K562 (cell line): ENCODE measurements around the gene USH1G.

Experiments
- BCL6 ChIP-seq: fragments of 250-450 bp; sonication (Bioruptor Pico); IDR thresholded peaks from 2 replicates; pipeline ENCODE4 v1.4.0; 2020
- BRF1 ChIP-seq: IDR thresholded peaks from 3 replicates; pipeline ENCODE4 v1.6.1; 2011; ENCODE audit warnings: borderline replicate concordance, mild to moderate bottlenecking; ENCODE audit not compliant: insufficient read length; ENCODE audit errors: extremely low read depth
- CTBP1 ChIP-seq: fragments of 450-650 bp; IDR thresholded peaks from 2 replicates; pipeline ENCODE4 v1.6.1; 2016; ENCODE audit warnings: borderline replicate concordance
- EZH2 ChIP-seq: IDR thresholded peaks from 2 replicates; pipeline ENCODE4 v1.6.1; 2012; ENCODE audit warnings: low read depth, mild to moderate bottlenecking, inconsistent platforms, low read length, borderline replicate concordance
- MED1 ChIP-seq: sonication (generic); formaldehyde crosslinking; IDR thresholded peaks from 2 replicates; pipeline ENCODE4 v1.8.1; 2023; ENCODE audit warnings: missing genetic modification reagents, borderline replicate concordance
- NR2C2 ChIP-seq, 2 experiments: fragments of 200-800 bp in 1 of 2; sonication (Bioruptor generic) in 1 of 2; sonication (generic) in 1 of 2; formaldehyde crosslinking in 1 of 2; IDR thresholded peaks; 2 replicates each; pipeline versions ENCODE4 v1.6.1 to v1.8.0; 2016 to 2022; ENCODE audit warnings: mild to moderate bottlenecking in 1 of 2, missing compliant biosample characterization in 1 of 2, missing genetic modification characterization in 1 of 2, missing genetic modification reagents in 1 of 2
- PTBP1 ChIP-seq: fragments of 200-400 bp; formaldehyde crosslinking; IDR thresholded peaks from 2 replicates; pipeline ENCODE4 v1.6.1; 2017; ENCODE audit warnings: low read depth, low read length
- RCOR1 ChIP-seq, 2 experiments: IDR thresholded peaks; 2 replicates each; pipeline ENCODE4 v1.6.1; 2012; ENCODE audit warnings: low read depth in 2 of 2, low read length in 2 of 2, borderline replicate concordance in 1 of 2, improper control_type of control experiment in 1 of 2
- ZNF12 ChIP-seq: sonication (generic); formaldehyde crosslinking; IDR thresholded peaks from 2 replicates; pipeline ENCODE4 v1.4.0; 2020; ENCODE audit warnings: mild to moderate bottlenecking, missing genetic modification reagents
- ZNF239 ChIP-seq: fragments of 250-450 bp; sonication (Bioruptor Pico); IDR thresholded peaks from 2 replicates; pipeline ENCODE4 v1.4.0; 2020; ENCODE audit warnings: mild to moderate bottlenecking
- ZNF444 ChIP-seq: fragments of 250-450 bp; sonication (Bioruptor Pico); IDR thresholded peaks from 2 replicates; pipeline ENCODE4 v1.4.0; 2020; ENCODE audit warnings: mild to moderate bottlenecking, moderate library complexity
- TF ChIP-seq, protein P1 (sequence below): sonication (generic); formaldehyde crosslinking; IDR thresholded peaks from 2 replicates; pipeline ENCODE4 v1.8.1; 2023; ENCODE audit warnings: mild to moderate bottlenecking, missing genetic modification reagents

- TF ChIP-seq BRF1 = no peak
- TF ChIP-seq NR2C2 (CRISPR knock-in tag; IDR thresholded peaks at IDR 0.05) = no peak
- TF ChIP-seq NR2C2 (tag; IDR thresholded peaks at IDR 0.05) = no peak
- TF ChIP-seq EZH2 = no peak
- TF ChIP-seq, protein P1, sequence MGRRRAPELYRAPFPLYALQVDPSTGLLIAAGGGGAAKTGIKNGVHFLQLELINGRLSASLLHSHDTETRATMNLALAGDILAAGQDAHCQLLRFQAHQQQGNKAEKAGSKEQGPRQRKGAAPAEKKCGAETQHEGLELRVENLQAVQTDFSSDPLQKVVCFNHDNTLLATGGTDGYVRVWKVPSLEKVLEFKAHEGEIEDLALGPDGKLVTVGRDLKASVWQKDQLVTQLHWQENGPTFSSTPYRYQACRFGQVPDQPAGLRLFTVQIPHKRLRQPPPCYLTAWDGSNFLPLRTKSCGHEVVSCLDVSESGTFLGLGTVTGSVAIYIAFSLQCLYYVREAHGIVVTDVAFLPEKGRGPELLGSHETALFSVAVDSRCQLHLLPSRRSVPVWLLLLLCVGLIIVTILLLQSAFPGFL (CRISPR knock-in tag) = no peak
- TF ChIP-seq RCOR1 (IDR thresholded peaks at IDR 0.05; ENCODE audit: borderline replicate concordance in 1 of 2, low read depth in 2 of 2, low read length in 2 of 2) = no peak
- TF ChIP-seq CTBP1 = no peak
- no peak for TF ChIP-seq ZNF239 (CRISPR knock-in tag)
- no peak for TF ChIP-seq BCL6 (CRISPR knock-in tag)
- no peak for TF ChIP-seq MED1 (CRISPR knock-in tag)
- no peak for TF ChIP-seq ZNF12 (CRISPR knock-in tag)
- TF ChIP-seq PTBP1 = no peak
- TF ChIP-seq ZNF444 (CRISPR knock-in tag) = no peak
Measured at GRCh38 chr17:74882517-74883240, 40.4 kb downstream of the USH1G start.
